KMS-11 (cell line): ENCODE data around the gene RAB5IF.

Source experiments
- H2AFZ ChIP-seq: fragments of 200-600 bp; sonication (generic); 2 replicates; pipeline ENCODE4 v1.6.1; 2016; ENCODE audit warnings: antibody characterized with exemption, mixed run types, low read depth
- H3K27ac ChIP-seq: fragments of 200-600 bp; sonication (generic); 2 replicates; pipeline ENCODE4 v1.6.1; 2016; ENCODE audit warnings: mild to moderate bottlenecking, mixed run types
- H3K27me3 ChIP-seq: fragments of 200-600 bp; sonication (generic); 2 replicates; pipeline ENCODE4 v1.6.1; 2017; ENCODE audit warnings: mild to moderate bottlenecking, low read depth, mixed run types, moderate library complexity; ENCODE audit not compliant: insufficient read depth
- H3K36me3 ChIP-seq: fragments of 200-600 bp; sonication (generic); 2 replicates; pipeline ENCODE4 v1.6.1; 2017; ENCODE audit warnings: mild to moderate bottlenecking, mixed run types; ENCODE audit not compliant: insufficient read depth
- H3K4me1 ChIP-seq: fragments of 200-600 bp; sonication (generic); 2 replicates; pipeline ENCODE4 v1.6.1; 2016; ENCODE audit warnings: mild to moderate bottlenecking, low read depth, mixed run types; ENCODE audit not compliant: poor library complexity, severe bottlenecking
- H3K4me2 ChIP-seq: fragments of 200-600 bp; sonication (generic); 2 replicates; pipeline ENCODE4 v1.7.0; 2016; ENCODE audit warnings: mild to moderate bottlenecking, mixed run types
- H3K4me3 ChIP-seq: fragments of 200-600 bp; sonication (generic); IDR thresholded peaks from 2 replicates; pipeline ENCODE4 v1.6.1; 2017; ENCODE audit warnings: low read depth, low read length, mixed read lengths; ENCODE audit not compliant: insufficient read depth
- H3K79me2 ChIP-seq: fragments of 200-600 bp; sonication (generic); 2 replicates; pipeline ENCODE4 v1.6.1; 2016; ENCODE audit warnings: low read depth, mixed run types; ENCODE audit not compliant: insufficient read depth
- H3K9ac ChIP-seq: fragments of 200-600 bp; sonication (generic); 2 replicates; pipeline ENCODE4 v1.6.1; 2016; ENCODE audit warnings: mild to moderate bottlenecking, mixed run types
- H4K20me1 ChIP-seq: fragments of 200-600 bp; sonication (generic); 2 replicates; pipeline ENCODE4 v1.6.1; 2016; ENCODE audit warnings: mild to moderate bottlenecking, mixed run types; ENCODE audit not compliant: insufficient read depth
- TF ChIP-seq, protein P1 (sequence below): fragments of 200-600 bp; sonication (generic); conservative IDR thresholded peaks from 2 replicates; pipeline ENCODE4 v1.6.1; 2017; ENCODE audit warnings: low read depth, mild to moderate bottlenecking, antibody characterized with exemption, low read length, moderate library complexity, mixed read lengths

The RAB5IF gene

DNA sequence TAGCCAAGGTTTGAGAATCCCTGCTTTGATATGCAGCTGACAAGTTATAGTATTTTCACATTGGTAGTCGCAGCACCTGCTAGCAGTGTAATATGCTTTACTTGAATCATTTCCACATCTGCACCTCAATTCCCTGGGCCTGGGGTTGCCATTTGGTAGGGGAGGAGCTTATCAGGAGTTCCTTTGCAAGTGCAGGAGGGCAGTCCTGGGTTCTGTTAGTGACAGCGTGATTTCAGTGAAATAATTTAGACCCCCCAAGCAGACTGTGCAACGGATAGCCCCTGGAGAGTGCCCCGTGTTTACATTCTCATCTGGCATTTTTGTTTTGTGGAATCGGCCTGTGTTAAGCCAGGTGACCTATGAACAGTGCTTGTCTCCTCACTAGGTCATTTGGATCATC is 6.0 kb downstream of the RAB5IF start:
- Histone ChIP-seq H3K27me3 (no peaks in the 10 kb centered on the region), H2AFZ (no peak overlapping the region), H3K79me2 (peaks cover 38% of the 10 kb centered on the region), H3K4me2 (no peak overlapping the region), H3K4me1 (peaks cover 23% of the 10 kb centered on the region), H3K27ac (no peak overlapping the region), H3K36me3 (peaks cover 20% of the 10 kb centered on the region; the same call in 1 of the 2 replicates), H4K20me1 (peaks cover 8% of the 10 kb centered on the region; the same call in 1 of the 2 replicates), H3K4me3 (no peak overlapping the region), H3K9ac (no peak overlapping the region)
- TF ChIP-seq, protein P1, sequence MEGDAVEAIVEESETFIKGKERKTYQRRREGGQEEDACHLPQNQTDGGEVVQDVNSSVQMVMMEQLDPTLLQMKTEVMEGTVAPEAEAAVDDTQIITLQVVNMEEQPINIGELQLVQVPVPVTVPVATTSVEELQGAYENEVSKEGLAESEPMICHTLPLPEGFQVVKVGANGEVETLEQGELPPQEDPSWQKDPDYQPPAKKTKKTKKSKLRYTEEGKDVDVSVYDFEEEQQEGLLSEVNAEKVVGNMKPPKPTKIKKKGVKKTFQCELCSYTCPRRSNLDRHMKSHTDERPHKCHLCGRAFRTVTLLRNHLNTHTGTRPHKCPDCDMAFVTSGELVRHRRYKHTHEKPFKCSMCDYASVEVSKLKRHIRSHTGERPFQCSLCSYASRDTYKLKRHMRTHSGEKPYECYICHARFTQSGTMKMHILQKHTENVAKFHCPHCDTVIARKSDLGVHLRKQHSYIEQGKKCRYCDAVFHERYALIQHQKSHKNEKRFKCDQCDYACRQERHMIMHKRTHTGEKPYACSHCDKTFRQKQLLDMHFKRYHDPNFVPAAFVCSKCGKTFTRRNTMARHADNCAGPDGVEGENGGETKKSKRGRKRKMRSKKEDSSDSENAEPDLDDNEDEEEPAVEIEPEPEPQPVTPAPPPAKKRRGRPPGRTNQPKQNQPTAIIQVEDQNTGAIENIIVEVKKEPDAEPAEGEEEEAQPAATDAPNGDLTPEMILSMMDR: no peak

DNA sequence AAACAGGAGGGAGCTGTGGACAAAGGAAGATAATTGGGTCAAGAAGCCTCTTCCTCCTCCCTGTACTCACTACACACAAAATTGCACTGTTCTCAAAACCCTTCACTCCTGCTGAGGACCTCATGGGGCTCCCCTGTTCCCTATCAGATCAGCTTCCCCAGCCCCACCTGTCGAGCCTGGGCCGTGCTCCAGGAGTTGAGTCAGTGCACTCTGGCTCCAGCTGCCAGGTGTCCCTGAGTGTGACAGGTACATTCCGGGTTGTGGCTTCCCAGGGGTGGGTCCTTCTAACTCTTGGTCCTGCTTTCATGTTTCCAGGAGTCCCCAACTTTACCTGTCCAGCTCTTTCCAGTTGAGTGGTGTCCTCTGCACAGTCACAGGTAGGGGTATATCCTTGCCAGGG is 8.4 kb downstream of the RAB5IF start:
- TF ChIP-seq, protein P1: no peak
- Histone ChIP-seq H3K4me3 (no peak overlapping the region), H3K79me2 (peaks cover 16% of the 10 kb centered on the region; the same call in 1 of the 2 replicates), H2AFZ (no peak overlapping the region), H3K27ac (no peak overlapping the region), H3K27me3 (no peaks in the 10 kb centered on the region), H3K4me2 (no peak overlapping the region), H3K36me3 (peaks cover 12% of the 10 kb centered on the region; the same call in 1 of the 2 replicates), H3K4me1 (peaks cover 10% of the 10 kb centered on the region), H4K20me1 (no peaks in the 10 kb centered on the region; the same call in 1 of the 2 replicates), H3K9ac (no peak overlapping the region)

DNA sequence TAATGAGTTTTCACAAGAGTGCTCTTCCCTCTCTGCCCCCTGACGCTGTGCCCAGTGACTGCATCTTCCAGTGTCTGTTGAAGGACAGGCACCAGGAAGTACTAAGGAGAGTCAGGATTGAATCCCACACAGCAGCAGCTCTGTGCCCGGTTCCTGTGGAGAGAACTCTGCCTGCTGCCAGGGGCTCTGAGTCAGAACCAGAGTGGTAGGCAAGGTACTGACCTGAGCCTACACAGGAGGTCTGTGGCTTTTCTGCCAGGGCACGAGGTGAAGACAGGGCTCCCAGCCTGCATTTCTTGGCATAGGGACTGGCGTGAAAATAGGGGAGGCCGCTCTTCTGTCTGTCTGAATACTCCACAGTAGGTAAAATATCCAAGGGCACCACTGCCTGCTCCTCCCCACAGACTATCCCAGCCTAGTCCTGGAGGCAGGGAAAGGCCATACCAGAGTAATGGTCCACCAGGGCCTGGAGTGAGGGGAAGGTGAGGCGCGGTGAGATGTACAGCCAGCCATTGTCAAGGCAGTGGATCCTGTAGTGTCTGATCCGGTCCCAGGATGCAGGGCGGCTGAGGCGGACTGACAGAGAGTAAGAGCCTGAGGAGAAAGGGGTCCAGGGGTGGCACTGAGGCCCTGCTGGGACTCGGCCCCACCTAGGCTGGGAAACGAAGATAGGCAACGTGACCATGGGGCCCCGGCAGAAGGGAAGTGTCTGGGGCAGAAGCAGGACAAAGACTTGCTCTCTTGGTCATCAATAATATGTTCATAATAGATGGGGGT is 9.4 kb downstream of the RAB5IF start:
- Histone ChIP-seq H4K20me1 (no peaks in the 10 kb centered on the region; the same call in 1 of the 2 replicates), H3K27ac (no peak overlapping the region), H3K9ac (no peak overlapping the region), H3K4me1 (peaks cover 10% of the 10 kb centered on the region), H3K79me2 (0 out of 2 replicates have a peak, but pooled peaks cover 8% of the 10 kb centered on the region), H2AFZ (no peak overlapping the region), H3K4me3 (no peak overlapping the region), H3K4me2 (no peak overlapping the region), H3K27me3 (no peaks in the 10 kb centered on the region), H3K36me3 (peaks cover 4% of the 10 kb centered on the region; the same call in 1 of the 2 replicates)
- TF ChIP-seq, protein P1: no peak

DNA sequence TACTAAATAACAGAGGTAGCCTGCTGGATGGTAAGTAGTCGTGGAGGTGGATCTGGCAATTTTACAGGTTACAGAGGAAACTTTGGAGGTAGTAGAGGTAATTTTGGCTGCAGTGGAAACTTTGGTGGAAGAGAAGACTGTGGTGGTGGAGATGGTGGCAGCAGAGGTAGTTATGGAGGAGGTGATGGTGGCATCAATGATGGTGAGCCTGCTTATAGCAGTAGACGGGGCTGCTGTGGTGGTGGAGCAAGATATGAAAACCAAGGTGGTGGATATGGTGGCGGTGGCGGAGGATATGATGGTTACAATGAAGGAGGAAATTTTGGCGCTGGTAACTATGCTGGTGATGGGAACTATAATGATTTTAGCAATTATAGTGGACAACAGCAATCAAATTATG is 15.3 kb downstream of the RAB5IF start:
- Histone ChIP-seq H3K4me3 (no peak overlapping the region), H3K27me3 (no peaks in the 10 kb centered on the region), H3K79me2 (no peaks in the 10 kb centered on the region), H4K20me1 (no peaks in the 10 kb centered on the region), H2AFZ (no peak overlapping the region), H3K27ac (no peak overlapping the region), H3K9ac (no peak overlapping the region), H3K4me1 (no peaks in the 10 kb centered on the region), H3K4me2 (no peak overlapping the region), H3K36me3 (no peaks in the 10 kb centered on the region)
- TF ChIP-seq, protein P1: no peak
